GM12878 (cell line): ENCODE measurements around the gene TECPR1.

Source experiments
- ZNF622 ChIP-seq: fragments of 450-650 bp; IDR thresholded peaks from 2 replicates; pipeline ENCODE4 v1.6.1; 2017; ENCODE audit warnings: mild to moderate bottlenecking, inconsistent platforms
- ZZZ3 ChIP-seq: IDR thresholded peaks from 2 replicates; pipeline ENCODE4 v1.6.1; 2011; ENCODE audit warnings: low read depth; ENCODE audit not compliant: control insufficient read depth, insufficient read length
- TF ChIP-seq, protein P1 (sequence below), 3 experiments: IDR thresholded peaks in 2 of 3; conservative IDR thresholded peaks in 1 of 3; 2 replicates each; pipeline ENCODE4 v1.5.1; 2011; ENCODE audit warnings: low read depth in 3 of 3, low read length in 3 of 3, mild to moderate bottlenecking in 3 of 3, control low read depth in 2 of 3, moderate library complexity in 2 of 3, inconsistent platforms in 1 of 3, mixed read lengths in 1 of 3; ENCODE audit not compliant: control insufficient read depth in 2 of 3, insufficient read depth in 1 of 3; ENCODE audit errors: extremely low read depth in 1 of 3

DNA sequence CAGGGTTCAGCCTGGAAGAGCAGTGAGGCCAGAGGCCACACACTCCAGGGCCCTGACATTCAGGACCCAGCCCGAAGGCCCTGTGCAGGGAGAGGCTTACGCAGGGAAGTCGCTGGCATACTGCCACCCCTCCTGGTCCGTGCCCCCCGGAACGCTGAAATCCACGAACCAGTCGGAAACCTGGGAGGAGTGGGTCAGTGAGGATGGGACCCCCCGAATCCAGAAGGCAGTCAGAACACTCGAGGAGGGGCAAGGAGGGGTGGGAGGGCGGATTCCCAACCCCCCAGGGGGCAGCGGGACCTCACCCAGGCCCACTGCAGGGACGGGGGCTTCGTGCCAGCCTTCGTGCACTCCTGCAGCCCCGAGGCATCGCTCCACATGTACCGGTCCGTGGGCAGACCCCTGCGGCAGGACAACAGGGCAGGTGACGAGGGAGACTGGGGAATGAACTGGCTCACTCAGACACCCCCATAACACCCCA lies 27.3 kb downstream of the TECPR1 start:
- TF ChIP-seq ZNF622 = no peak
- TF ChIP-seq, protein P1, sequence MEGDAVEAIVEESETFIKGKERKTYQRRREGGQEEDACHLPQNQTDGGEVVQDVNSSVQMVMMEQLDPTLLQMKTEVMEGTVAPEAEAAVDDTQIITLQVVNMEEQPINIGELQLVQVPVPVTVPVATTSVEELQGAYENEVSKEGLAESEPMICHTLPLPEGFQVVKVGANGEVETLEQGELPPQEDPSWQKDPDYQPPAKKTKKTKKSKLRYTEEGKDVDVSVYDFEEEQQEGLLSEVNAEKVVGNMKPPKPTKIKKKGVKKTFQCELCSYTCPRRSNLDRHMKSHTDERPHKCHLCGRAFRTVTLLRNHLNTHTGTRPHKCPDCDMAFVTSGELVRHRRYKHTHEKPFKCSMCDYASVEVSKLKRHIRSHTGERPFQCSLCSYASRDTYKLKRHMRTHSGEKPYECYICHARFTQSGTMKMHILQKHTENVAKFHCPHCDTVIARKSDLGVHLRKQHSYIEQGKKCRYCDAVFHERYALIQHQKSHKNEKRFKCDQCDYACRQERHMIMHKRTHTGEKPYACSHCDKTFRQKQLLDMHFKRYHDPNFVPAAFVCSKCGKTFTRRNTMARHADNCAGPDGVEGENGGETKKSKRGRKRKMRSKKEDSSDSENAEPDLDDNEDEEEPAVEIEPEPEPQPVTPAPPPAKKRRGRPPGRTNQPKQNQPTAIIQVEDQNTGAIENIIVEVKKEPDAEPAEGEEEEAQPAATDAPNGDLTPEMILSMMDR (IDR thresholded peaks at IDR 0.05 in 2 of 3, conservative IDR thresholded peaks at IDR 0.05 in 1 of 3; ENCODE audit: control insufficient read depth in 2 of 3, extremely low read depth in 1 of 3, insufficient read depth in 1 of 3, low read depth in 3 of 3, low read length in 3 of 3) = no peak
- TF ChIP-seq ZZZ3 = no peak
